SJSA1 (cell line): ENCODE results near the gene SH2D5. TPM values are rescaled to one million over a fixed set of nuclear protein-coding genes. Genes with fewer than 3 reads are reported as not detected.
A peak's percentile ranks its signal among the peaks of the same experiment; 100 is the strongest.

Source experiments
- DNase-seq, 2 experiments: peaks; one replicate each; pipeline ENCODE4 v3.0.0-alpha.2; 2015 to 2020; ENCODE audit warnings: low spot score in 2 of 2, low read depth in 1 of 2
- H3K27ac ChIP-seq: fragments of 250-450 bp; sonication (Bioruptor Pico); 2 replicates; pipeline ENCODE4 v1.5.1; 2020; ENCODE audit warnings: mild to moderate bottlenecking, moderate library complexity
- H3K27me3 ChIP-seq: fragments of 250-450 bp; sonication (Bioruptor Pico); replicated peaks from 2 replicates; pipeline ENCODE4 v1.5.1; 2020; ENCODE audit warnings: mild to moderate bottlenecking, moderate library complexity
- H3K36me3 ChIP-seq: fragments of 250-450 bp; sonication (Bioruptor Pico); 2 replicates; pipeline ENCODE4 v1.5.1; 2020; ENCODE audit warnings: mild to moderate bottlenecking
- H3K4me1 ChIP-seq: fragments of 250-450 bp; sonication (Bioruptor Pico); replicated peaks from 2 replicates; pipeline ENCODE4 v1.6.1; 2021; ENCODE audit warnings: mild to moderate bottlenecking
- H3K4me3 ChIP-seq: fragments of 250-450 bp; sonication (Bioruptor Pico); 2 replicates; pipeline ENCODE4 v1.5.1; 2020; ENCODE audit warnings: mild to moderate bottlenecking
- H3K9me3 ChIP-seq: fragments of 250-450 bp; sonication (Bioruptor Pico); replicated peaks from 2 replicates; pipeline ENCODE4 v1.5.1; 2020; ENCODE audit warnings: mild to moderate bottlenecking
- total RNA-seq: library from RNA; depleted of rRNA; stranded (reverse); fragments of >200 nt; shearing (Covaris generic); gene quantifications from 2 replicates; pipeline ENCODE4 v1.2.3, GENCODE V29; 2014

SH2D5 gene
- total RNA-seq, 1 experiment from 2014 or later: 0.82 TPM

DNA sequence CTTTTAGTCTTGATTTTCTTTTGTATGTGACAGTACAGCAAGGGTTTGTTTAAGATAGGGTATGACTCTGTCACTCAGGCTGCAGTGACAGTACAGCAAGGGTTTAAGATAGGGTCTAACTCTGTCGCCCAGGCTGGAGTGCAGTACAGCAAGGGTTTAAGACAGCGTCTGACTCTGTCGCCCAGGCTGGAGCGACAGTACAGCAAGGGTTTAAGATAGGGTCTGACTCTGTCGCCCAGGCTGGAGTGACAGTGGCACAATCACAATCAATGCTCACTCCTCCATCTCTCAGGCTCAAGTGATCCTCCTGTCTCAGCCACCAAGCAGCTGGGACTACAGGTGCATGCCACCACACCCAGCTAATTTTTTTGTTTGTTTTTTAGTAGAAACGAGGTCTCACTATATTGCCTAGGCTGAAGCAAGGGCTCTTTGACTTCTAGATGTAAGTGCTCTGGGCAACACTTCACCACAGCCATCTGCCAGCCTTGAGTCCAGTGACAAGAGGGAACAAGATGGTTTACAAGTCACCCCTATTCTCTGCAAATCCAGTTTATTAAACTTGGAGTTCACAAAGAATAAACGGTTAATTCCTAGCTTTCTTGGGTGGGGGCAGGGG, 965 bp upstream of the SH2D5 start:
- Histone ChIP-seq H3K4me1 (peaks cover 27% of the 10 kb centered on the region), H3K9me3 (no peaks in the 10 kb centered on the region), H3K4me3 (peak overlapping the region; percentile 41), H3K36me3 (peaks cover 14% of the 10 kb centered on the region), H3K27me3 (peaks cover 16% of the 10 kb centered on the region; the same call in 1 of the 2 replicates), H3K27ac (peak overlapping the region; percentile 66)
- peak in 1 of 2 experiments; percentile 39 for DNase-seq

DNA sequence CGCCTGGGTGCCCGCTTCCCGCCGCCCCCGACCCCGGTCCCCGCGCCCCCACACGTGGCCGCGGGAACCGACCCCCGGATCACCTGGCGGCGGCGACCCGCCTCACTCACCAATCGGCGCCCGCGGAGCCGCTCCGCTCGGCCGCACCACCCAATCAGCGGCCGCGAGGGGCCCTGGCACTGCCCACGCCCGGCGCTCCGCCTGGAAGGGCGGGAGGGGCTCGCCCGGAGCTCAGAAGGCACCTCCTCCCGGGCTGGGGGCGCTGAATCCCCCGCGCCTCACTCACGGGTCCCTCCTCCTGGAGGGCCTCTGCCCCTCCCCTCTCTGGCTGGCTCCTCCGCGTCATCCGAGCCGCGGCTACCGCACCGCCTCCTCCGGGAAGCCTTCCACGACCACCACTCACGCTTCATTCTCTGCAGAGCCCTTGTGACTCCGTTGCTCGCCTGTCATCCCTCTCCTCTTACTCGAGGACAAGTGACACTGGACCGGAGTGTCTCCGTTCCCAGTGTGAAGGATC, 374 bp downstream of the SH2D5 start:
- DNase-seq: peak; percentile 56 to 72
- H3K4me1 ChIP-seq: peaks cover 22% of the 10 kb centered on the region
- H3K4me3 ChIP-seq: peak overlapping the region; percentile 41
- peak overlapping the region; percentile 51 for H3K27ac ChIP-seq
- H3K27me3 ChIP-seq: peaks cover 16% of the 10 kb centered on the region; the same call in 1 of the 2 replicates
- H3K36me3 ChIP-seq: peaks cover 4% of the 10 kb centered on the region
- no peaks in the 10 kb centered on the region for H3K9me3 ChIP-seq

DNA sequence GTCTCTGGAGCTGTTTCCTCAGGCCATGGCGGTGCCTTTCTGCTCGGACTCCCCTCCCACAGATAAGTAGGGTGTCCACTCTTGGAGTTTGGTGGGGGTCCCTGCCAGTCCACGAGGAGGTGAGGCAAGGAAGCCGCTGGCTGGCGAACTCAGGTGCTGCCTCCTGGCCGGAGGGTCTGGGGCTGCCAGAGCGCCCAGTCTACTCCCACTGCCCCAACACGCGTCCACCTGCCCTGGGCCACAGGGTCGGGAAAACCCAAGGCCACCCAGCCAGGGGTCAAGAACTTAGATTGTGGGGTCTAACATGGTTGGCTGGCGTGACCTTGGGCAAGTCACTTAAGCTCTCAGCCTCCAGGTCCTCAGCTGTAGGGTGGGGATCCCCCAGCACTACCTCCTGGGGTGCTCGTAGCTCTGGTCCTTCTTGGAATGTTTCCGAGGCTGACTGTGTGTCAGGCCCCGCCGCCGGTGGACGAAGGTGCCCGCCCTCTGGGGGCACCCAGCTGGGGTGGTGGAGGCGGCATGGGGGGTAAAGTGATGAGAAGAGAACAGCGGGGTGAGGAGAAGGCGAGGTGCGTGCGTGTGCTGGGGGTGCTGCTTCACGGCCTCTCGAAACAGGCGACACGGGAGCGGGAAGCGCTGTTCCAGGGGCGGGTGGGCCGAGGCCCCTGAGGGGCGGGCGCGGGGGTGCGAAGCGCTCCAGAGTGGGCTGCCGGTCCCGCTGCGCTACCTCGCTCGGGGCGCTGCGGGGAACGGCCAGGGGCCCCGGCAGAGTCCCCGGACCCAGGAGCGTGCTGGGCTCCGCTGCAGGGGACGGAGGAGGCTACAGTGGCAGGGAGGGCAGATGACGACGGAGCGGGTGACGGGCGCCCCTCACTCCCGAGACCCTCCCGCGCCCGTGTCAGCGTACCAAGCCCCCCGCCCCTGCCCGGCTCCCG, 1.2 kb downstream of the SH2D5 start:
- Histone ChIP-seq H3K4me3 (peak overlapping the region; percentile 41), H3K27me3 (peaks cover 16% of the 10 kb centered on the region; the same call in 1 of the 2 replicates), H3K36me3 (no peaks in the 10 kb centered on the region), H3K9me3 (no peaks in the 10 kb centered on the region), H3K4me1 (peaks cover 22% of the 10 kb centered on the region), H3K27ac (no peak overlapping the region)
- peak in 1 of 2 experiments; percentile 40 for DNase-seq

DNA sequence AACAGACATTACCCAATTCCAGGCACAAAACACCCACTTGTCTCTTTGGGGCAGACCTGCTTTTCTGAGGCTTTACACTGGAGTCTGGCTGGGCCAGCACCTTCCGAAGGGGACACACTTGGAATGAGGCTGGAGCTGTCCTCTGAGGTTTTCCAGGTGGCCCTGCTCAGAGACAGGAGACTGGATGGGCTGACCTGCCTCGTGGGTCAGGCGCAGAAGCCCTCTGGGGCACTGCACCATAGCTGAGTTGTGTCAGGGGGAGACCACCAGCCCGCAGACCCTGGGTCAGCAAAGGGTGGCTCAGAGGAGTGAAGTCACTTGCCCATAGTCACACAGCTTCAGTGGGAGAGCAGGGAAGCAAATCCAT, 1.8 kb downstream of the SH2D5 start:
- Histone ChIP-seq H3K4me3 (no peak overlapping the region), H3K36me3 (no peaks in the 10 kb centered on the region), H3K4me1 (peaks cover 22% of the 10 kb centered on the region), H3K27ac (no peak overlapping the region), H3K9me3 (no peaks in the 10 kb centered on the region), H3K27me3 (peaks cover 16% of the 10 kb centered on the region; the same call in 1 of the 2 replicates)
- no peak for DNase-seq

DNA sequence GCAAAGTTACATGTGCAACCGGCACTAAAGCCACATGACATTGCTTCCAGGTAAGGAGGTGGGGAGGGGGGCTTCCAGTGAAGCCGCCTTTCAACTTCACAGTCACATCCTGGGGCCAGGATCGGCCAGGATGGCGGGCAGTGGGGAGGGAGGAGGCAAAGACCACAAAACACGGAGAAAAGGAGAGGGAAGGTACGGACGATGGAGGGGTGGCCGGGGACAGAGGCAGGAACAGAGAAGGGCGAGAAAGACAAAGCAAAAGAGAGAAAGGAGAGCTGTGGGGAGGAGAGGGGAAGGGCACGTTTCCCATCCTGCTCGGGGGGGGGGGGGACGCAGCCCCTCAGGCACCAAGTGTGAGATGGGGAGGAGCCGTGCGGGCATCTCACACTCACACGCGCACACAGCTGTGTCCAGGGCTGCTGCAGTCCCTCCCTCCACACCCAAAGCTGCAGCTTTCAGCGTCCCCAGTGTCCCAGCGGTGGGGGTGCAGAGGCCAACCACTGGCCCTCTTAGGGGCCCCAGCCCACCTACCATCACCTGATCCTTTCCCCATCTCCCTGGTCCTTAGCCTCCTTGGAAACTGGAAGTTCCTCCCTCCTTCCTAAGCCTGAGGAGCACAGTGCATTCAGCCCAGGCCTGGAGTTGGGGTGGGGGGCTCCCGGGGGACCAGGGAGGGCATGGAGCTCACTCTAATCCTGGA, 2.4 kb downstream of the SH2D5 start:
- Histone ChIP-seq H3K36me3 (no peaks in the 10 kb centered on the region), H3K9me3 (no peaks in the 10 kb centered on the region), H3K4me3 (no peak overlapping the region), H3K4me1 (peaks cover 25% of the 10 kb centered on the region), H3K27me3 (peaks cover 16% of the 10 kb centered on the region; the same call in 1 of the 2 replicates), H3K27ac (no peak overlapping the region)
- DNase-seq: no peak

DNA sequence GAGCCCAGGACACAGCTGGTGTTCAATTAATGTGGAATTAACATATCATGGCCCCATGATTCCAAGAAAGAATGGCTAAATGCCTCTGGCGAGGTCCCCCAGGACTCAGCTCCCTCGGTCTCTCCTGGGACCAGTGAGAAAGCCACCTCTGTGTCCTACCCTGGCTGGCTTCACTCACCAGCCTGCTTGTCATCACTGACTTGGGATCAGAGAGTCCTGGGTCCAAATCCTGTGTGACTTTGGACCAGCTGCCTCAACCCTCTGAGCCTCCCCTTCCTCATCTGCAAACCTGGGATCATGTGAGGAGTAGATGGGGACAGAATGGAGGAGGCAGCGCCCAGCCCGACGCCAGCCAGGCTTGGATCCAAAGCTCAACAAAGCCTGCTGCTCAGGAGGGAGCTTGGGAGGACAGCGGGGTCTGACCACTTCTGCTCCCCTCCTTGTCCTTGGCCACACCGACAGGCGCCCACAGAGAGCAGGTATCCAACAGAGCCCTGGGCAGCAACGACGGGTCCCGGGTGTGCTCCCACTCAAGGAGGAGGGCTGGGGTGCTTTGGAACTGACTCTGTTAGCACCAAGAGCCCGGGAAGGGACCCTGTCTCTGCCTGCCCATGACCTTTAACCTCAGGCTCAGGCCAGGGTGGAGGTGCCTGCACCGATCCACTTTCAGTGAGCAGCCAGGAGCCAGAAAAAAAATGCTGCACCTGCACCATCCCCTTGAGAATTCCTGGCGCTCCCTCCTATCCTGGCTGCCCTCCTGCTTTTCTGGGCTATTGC, 3.2 kb downstream of the SH2D5 start:
- Histone ChIP-seq H3K27ac (no peak overlapping the region), H3K4me3 (no peak overlapping the region), H3K4me1 (peaks cover 28% of the 10 kb centered on the region), H3K9me3 (no peaks in the 10 kb centered on the region), H3K36me3 (no peaks in the 10 kb centered on the region), H3K27me3 (peaks cover 16% of the 10 kb centered on the region; the same call in 1 of the 2 replicates)
- DNase-seq: peak in 1 of 2 experiments; percentile 38

DNA sequence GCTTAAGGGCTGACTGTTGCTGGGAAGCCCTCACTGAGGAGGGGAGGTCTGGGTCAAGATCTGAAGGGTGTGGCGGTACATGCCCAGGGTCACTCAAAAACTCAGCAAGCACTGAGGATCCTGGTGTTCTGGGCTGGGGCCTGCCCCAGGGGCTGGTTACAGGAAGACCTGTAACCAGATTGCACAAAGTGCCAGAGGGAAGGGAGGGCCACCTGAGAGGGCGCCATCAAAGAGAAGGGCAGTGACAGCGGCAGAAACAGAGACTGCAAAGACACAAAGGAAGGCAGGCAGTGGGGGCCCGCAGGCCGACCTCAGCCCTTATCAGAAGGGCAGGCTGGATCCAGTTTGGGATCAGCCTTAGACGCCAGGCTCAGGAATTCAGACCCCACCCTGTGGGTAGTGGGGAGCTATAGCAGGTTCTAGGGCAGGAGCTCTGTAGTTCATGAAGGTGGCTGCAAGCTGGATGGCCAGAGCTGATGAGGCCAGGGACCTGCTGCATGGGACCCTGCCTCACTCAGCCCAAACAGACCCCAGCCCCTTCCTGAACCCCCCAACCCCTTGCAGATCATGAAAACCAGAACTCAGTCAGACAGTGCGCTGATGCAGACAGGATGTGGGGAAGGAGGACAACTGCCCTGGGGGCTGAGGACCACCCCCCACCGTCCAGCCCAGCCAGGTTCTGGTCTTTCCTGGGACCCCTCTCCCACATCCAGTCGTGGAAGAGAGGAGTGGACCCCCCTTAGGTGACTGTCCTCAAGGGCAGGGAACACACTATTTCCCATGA, 3.9 kb downstream of the SH2D5 start:
- H3K36me3 ChIP-seq: no peaks in the 10 kb centered on the region
- H3K4me3 ChIP-seq: no peak overlapping the region
- no peak overlapping the region for H3K27ac ChIP-seq
- H3K27me3 ChIP-seq: 0 out of 2 replicates have a peak, but pooled peaks cover 16% of the 10 kb centered on the region
- H3K4me1 ChIP-seq: peaks cover 23% of the 10 kb centered on the region
- no peak for DNase-seq
- H3K9me3 ChIP-seq: no peaks in the 10 kb centered on the region

DNA sequence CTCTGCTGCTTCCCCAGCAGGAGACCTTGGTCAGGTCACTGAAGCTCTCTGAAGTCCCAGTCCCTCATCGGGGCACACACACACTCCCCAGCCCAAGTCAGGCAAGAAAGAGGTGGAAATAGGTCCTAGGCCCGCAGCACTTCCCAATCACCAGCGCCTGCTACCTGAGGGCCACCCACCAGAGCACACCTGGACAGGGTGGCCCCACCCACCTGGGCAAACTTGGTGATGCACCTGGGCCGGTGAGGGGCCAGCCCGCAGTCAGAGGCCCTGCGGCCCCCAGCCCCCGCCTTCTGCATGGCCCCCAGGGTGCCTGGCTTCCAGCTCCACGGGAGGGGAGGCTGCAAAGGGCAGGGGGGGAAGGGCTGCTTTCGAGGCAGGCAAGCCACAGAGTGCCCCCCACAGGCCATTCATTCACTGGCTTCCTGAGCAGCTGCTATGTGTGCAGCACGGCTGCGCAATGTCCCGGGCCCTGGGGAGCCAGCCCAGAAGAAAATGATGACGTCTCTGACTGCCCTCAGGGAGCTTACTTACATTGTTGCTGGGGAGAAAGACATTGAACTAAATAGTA, 4.7 kb downstream of the SH2D5 start:
- no peaks in the 10 kb centered on the region for H3K9me3 ChIP-seq
- no peaks in the 10 kb centered on the region for H3K36me3 ChIP-seq
- no peak overlapping the region for H3K27ac ChIP-seq
- peak in 1 of 2 experiments; percentile 44 for DNase-seq
- H3K4me3 ChIP-seq: no peak overlapping the region
- H3K4me1 ChIP-seq: peaks cover 17% of the 10 kb centered on the region
- 0 out of 2 replicates have a peak, but pooled peaks cover 16% of the 10 kb centered on the region for H3K27me3 ChIP-seq

DNA sequence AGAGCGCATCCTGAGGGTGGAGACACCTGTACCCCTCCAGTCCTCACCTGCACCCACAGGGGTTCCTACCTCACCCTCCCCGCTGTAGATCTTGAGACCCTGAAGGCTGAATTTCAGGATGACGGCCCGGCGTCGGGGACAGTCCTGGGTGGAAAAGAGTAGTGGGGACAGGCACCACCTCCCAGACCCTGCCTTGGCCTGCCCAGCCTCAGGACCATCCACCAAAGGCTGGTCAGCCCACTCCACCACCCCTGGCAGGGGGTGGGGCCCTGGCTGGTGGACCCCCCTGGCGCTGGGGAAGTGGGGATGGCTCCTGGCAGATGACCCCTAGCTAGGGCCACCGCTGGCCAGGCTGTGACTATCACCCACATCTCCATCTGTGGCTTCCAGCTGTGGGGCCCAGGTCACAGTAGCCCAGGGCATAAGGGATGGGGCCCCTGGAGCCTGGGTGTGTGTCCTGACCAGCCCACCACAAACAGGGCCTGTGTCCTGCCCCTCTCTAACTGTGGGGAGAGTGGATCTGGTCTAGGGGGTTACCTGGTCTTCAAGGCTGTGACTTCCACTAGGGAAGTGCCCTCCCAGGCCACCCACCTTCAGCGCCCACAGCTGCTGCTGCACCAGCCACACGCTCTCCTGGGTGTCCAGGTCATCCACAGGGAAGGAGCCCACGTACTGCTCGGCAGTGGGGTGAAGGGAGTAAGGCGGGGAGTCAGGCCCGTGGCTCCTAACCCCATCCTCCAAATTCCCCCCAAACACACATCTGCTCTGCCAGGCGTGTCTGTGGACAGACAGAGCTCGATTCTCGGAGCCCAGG, 5.4 kb downstream of the SH2D5 start:
- Histone ChIP-seq H3K36me3 (no peaks in the 10 kb centered on the region), H3K27me3 (0 out of 2 replicates have a peak, but pooled peaks cover 16% of the 10 kb centered on the region), H3K4me1 (peaks cover 10% of the 10 kb centered on the region), H3K27ac (no peak overlapping the region), H3K9me3 (no peaks in the 10 kb centered on the region), H3K4me3 (no peak overlapping the region)
- DNase-seq: no peak

DNA sequence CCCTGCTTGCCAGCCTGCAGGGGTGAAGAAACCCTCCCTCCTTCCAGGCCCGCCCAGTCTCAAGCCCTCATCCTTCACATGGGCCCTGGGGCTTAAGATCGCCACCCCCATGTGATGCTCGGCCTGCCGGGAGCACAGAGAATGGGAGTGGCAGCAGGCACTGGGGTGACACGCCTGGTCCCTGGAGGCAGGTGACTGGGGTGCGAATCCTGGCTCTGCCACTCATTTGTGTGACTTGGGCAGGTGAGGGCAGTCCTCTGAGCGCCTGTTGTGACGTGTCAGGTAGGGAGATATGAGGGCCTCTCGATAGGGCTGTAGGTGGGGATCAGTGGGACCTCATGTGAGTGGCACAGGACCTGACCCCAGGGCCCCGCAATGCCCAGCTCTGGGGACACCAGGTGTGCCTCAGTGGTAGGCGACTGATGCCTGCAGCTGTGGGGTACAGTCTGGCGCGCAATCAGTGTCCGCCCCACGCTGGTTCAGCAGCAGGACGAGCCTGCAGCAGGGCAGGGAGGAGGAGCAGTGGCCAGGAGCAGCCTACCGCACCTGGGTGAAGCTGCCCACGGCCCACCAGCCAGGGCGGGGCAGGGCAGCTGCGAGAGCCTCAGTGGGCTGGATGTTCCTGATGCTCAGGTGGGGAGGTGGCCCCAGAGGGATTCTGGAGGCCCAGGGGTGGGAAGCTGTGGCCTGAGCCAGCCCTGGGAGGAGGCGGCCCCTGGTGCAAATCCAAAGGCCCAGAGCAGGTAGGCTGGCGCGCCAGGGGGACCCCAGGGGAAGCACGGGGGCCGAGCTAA, 6.2 kb downstream of the SH2D5 start:
- Histone ChIP-seq H3K4me3 (no peak overlapping the region), H3K9me3 (no peaks in the 10 kb centered on the region), H3K4me1 (0 out of 2 replicates have a peak, but pooled peaks cover 6% of the 10 kb centered on the region), H3K36me3 (no peaks in the 10 kb centered on the region), H3K27me3 (0 out of 2 replicates have a peak, but pooled peaks cover 11% of the 10 kb centered on the region), H3K27ac (no peak overlapping the region)
- DNase-seq: peak in 1 of 2 experiments; percentile 43
